GM18868 (cell line): ENCODE results near the gene FAM163A.

Experiments used
- ATAC-seq: cut with Tn5 transposase; IDR thresholded peaks from one replicate; pipeline ENCODE4 v1.9.1; 2021; ENCODE audit warnings: mild to moderate bottlenecking, moderate library complexity; ENCODE audit not compliant: unreplicated experiment

Gene FAM163A

DNA sequence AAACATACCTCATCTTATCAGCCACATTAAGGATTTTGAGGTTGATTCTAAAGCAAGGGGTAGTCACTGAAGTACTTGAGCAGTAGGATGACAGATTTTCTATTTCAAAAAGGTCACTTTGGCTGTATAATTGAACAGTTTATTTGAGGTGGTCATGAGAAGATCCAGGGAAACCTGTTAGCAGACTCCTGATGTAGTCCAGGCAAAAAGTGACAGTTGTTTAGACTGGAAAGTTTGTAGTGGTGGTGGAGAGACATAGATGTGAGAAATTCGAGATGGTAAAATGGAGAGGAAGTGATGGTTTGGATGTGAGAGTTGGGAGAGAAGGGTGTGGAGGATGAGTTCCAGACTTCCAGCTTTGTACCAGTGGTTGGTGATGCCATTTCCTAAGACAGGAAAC is 7.5 kb downstream of the FAM163A start:
- ATAC-seq, result no peak

GRCh38 chr1:179753061-179753460 is 10.0 kb downstream of the FAM163A start:
- ATAC-seq, result no peak

DNA sequence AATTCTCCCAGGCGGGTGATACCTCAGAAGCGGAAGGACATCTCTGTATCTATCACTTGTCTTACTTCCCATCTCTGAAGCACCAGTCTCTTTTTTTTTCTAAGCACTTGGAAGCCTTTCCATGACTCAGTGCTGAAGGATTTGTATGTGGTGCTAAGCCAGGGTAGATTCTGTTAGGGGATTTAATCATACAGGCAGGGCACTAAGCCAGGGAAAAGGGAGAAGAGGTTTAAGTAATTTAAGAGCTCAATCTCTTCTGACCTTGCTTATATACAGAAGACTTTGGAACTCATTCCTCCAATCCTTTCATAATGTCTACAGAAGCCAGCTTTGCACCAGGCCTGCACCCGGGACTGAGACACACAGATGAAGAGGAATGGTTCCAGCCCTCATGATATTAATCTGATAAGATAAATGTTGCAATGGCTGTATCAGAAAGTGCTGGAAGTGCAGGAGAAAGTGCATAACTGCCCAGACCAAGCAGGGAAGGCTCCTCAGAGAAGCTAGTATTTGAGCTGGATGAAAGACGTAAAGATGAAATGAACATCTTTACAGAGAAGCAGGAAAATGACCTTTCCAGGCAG is 11.0 kb downstream of the FAM163A start:
- no peak for ATAC-seq

DNA sequence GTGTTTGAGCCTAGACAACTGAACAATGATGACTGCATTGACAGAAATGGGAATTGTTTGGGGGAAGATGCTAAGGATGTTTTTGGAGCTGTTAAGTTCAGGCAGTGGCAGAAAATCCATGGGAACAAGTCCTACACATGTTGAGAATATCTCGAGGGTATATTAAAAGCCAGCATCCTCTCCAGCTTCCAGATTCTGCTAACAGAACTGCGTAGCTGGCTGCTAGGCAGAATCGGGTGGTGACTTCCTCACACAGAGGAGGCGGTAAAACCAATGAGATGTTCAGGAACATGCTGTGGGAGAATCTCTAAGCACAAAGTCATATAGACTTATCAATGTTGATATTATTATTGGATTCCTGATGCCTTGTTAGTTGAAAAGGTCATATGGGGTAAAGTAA is 14.8 kb downstream of the FAM163A start:
- ATAC-seq, result no peak

DNA sequence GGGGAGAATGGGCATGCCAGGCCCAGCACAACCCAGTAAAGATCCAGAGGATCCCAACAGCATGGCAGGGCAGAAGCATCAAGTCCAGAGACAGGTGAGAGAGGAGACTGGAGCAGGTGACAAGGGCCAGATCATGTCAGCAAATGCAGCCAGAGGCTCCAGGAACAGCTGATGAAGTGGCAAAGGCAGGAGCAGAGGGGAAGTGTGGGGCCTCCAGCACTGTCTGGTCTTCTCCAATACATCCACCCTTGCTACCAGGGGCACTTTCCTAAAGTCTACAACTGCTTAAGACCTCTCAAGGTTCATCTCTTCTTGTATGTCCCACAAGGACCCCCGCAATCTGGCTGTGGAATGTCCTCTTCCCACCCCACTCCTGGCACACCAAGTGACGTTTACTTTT is 17.4 kb downstream of the FAM163A start:
- no peak for ATAC-seq

DNA sequence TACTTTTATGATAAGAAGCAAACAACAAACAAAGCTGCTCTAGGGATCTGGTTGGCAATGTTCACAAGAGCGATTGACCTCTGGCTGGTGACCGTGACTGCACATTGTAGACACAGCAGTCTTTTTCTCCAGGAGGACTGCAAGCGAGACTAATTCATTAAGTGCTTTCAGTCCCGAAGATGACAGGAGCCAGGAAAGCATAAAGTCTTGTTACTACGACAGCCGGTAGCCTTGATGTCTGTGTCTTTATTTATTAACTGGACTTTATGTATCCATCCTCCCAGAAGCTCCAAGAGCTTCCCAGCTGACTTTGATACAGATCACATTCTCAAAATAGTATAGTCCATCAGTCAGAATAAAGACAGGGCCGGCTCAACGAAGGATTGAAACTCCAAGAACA is 18.2 kb downstream of the FAM163A start:
- ATAC-seq, result no peak

- ATAC-seq, result no peak
Measured at GRCh38 chr1:179761846-179762640, 19.0 kb downstream of the FAM163A start.

GRCh38 chr1:179767177-179767581 is 24.1 kb downstream of the FAM163A start:
- no peak for ATAC-seq

GRCh38 chr1:179767996-179768395 is 24.9 kb downstream of the FAM163A start:
- no peak for ATAC-seq

GRCh38 chr1:179770887-179771502 is 27.9 kb downstream of the FAM163A start:
- no peak for ATAC-seq

- no peak for ATAC-seq
Measured at GRCh38 chr1:179773264-179773663, 30.2 kb downstream of the FAM163A start.

- no peak for ATAC-seq
Measured at GRCh38 chr1:179774000-179774399, 30.9 kb downstream of the FAM163A start.

- ATAC-seq, result no peak
Measured at GRCh38 chr1:179774566-179774965, 31.5 kb downstream of the FAM163A start.

- no peak for ATAC-seq
Measured at GRCh38 chr1:179775009-179775408, 31.9 kb downstream of the FAM163A start.

GRCh38 chr1:179776831-179777230 is 33.7 kb downstream of the FAM163A start:
- no peak for ATAC-seq

DNA sequence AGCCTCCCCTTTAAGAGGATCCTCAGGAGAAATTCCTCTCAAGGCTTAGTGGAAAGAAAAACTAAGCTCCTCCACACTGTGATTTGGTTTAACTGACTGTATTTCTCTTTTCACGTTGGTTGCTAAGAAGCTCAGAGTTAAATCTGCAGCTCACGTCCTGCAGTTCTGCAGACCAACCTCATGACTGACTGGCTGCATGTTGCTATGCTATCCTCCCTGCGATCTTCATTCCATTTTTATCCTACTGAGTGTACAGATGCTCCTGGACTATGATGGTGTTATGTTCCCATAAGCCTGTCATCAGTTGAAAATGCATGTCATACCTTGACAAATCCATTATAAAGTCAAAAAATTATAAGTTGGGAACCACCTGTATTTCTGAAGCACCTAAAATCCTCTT is 34.6 kb downstream of the FAM163A start:
- no peak for ATAC-seq

DNA sequence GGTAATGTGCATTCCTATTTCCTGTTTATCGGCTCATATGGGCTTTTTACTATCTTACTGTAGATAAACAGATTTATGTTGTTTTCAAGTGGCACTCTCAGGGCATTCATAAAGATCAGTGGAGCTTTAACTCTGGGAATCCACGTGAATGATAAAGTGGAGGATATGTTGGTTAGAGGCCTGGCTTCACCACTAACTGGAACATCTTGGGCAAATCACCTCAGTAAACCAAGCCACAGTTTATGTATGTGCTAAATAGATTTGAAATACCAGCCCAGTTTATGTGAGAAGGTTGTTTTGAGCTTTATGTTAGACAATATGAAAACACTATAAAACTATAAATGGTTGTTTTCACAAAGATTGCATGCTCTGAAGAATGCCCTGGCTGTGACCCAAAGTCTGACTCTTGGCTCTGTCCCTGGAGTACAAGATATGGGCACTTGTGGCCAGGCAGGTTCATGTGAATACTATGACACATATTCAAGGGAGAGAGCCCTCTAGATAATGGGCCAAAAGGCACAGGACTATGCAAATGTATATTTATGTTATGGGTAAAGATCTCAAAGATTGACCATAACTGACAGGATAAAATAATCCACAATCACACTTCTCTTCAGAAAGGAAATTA is 36.7 kb downstream of the FAM163A start:
- ATAC-seq, result no peak

DNA sequence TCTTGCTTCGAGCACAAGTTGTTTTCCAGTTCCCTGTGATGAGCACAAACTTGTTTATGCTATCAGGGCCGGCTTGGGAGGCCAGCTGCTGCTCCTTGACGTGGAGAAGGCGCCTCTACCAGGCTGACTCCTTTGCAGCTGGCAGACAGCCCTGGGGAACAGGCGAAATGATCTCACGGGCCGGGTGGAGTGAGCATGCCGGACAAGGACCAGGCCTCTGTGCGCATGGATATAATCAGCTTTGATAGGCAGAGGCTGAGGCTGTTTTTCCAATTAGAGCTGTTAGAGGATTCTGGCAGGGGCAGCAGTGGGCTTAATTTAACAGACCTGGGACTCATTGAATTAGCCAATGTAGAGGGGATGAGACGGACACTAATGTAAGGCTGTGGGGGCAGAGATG is 38.9 kb downstream of the FAM163A start:
- no peak for ATAC-seq

DNA sequence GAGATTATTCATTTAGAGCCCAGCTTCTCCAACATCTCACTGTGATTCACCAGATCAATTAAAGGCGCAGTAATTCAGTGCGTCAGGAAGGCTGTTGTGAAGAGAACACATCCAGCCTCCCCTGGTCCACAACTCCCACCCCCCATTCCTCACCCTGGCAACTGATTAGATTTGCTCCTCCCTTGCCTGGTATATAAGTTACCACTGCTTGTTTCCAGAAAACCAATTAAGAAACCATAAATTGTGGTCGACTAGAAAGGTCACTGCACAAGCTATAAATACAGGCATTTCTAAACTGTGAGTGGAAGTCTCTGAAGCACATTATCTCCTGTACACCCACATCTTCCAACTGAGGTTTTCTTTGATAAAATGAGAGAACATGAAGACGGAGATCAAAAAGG is 41.9 kb downstream of the FAM163A start:
- no peak for ATAC-seq

DNA sequence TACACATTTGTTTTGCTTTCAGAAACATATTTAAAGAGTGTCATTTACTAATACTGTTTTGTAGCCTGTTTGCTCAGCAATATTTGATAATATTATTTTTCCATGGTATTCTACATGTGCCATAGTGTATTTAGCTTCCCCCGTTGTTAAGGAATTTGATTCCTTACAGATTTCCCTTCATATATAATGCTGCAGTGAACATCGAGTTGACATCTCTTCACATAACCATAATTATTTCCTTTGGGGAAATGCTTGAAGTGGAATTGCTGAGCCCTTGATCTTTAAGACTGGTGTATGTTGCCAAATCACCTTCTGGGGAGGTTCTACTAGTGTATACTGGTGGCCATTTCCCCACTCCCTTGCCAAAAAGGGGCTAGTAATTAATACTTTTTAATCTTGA is 42.6 kb downstream of the FAM163A start:
- no peak for ATAC-seq

DNA sequence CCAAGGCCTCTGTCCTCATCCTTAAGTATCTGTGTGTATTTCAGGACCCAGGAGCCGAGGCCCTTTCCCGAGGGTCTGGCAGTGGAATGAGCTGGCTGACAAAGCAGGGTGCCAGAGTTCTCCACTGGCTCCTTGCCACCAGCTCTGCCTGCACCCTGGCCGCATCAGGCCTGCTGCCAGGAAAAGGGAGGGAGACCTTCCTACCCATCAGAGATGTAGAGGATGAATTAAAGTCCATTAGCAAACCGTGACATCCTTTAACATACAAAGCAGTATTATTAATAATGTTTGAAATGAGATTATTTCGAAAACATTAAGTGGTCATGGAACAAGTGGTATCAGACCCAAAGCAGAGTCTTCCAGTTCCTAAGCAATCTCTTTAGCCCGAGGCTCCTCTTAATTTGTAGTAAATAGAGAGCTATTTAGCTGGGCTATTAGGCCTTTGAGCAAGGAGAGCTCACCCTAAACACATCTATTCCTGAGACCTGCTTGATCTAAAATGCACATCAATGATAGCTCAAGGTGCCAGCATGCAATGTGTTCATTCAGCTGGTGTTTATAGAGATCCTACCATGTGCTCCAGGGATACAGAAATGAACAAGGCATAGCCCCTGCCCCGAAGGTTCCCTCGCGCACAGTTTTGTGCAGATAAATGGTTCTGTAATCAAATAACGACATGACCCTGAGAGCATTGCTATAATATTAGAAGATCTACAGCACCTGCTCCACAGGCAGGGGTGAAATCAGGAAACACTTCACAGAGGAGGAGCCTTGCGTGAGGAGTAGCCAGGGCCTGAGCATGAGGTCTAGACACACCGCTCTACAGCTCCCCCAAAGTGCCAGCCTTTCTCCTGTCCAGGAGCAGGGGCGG is 44.0 kb downstream of the FAM163A start:
- no peak for ATAC-seq
